Tibial artery (tissue), 4 donors: Measurements from ENCODE around the gene PPP2R5B.

Source experiments
- DNase-seq, 2 donors: peaks; one replicate each; pipeline ENCODE4 v3.0.0-alpha.2; 2019
- H3K27ac ChIP-seq, 2 donors: fragments of 200-600 bp; sonication (generic) in 1 of 2; 1 replicate in 1 of 2; 2 replicates in 1 of 2; pipeline ENCODE4 v1.5.1; 2018 to 2019; ENCODE audit warnings: mild to moderate bottlenecking in 1 of 2
- H3K27me3 ChIP-seq, 2 donors: fragments of 200-600 bp; sonication (generic) in 1 of 2; one replicate each; pipeline versions ENCODE4 v1.5.1 to v1.6.0; 2016 to 2019
- H3K36me3 ChIP-seq, 3 donors: fragments of 200-600 bp; sonication (generic) in 2 of 3; one replicate each; pipeline ENCODE4 v1.5.1; 2016 to 2019; ENCODE audit warnings: mild to moderate bottlenecking in 2 of 3
- H3K4me1 ChIP-seq, 4 donors: fragments of 200-600 bp; sonication (generic) in 2 of 4; 1 replicate in 3 of 4; 2 replicates in 1 of 4; pipeline ENCODE4 v1.5.1; 2016 to 2019
- H3K4me3 ChIP-seq, 2 donors: fragments of 200-600 bp; sonication (generic) in 1 of 2; 1 replicate in 1 of 2; 2 replicates in 1 of 2; pipeline ENCODE4 v1.5.1; 2018 to 2019; ENCODE audit warnings: mild to moderate bottlenecking in 2 of 2
- H3K9me3 ChIP-seq, 3 donors: fragments of 200-600 bp; sonication (generic) in 1 of 3; one replicate each; pipeline ENCODE4 v1.5.1; 2016 to 2019
- CTCF ChIP-seq, 2 experiments: fragments of 200-600 bp in 1 of 2; fragments of 450-650 bp in 1 of 2; IDR thresholded peaks; one replicate each; pipeline ENCODE4 v1.5.1; 2017 to 2019; ENCODE audit warnings: antibody characterized with exemption in 2 of 2, mild to moderate bottlenecking in 1 of 2, moderate library complexity in 1 of 2
- intact Hi-C: fragments of 100-400 bp; cut with DNase I; formaldehyde crosslinking; loops from one replicate; pipeline ENCODE4 v1.15.0; 2023; ENCODE audit warnings: low total_unique reads

PPP2R5B gene

GRCh38 chr11:64926689-64927088 is 2.2 kb downstream of the PPP2R5B start:
- Histone ChIP-seq H3K27me3 (no peaks in the 10 kb centered on the region), H3K36me3 (peaks cover 27 to 50% (median 48%) of the 10 kb centered on the region in 3 donors), H3K4me1 (peaks cover 0 to 24% (median 21%) of the 10 kb centered on the region in 4 donors), H3K27ac (no peak overlapping the region), H3K4me3 (no peak overlapping the region), H3K9me3 (no peaks in the 10 kb centered on the region)
- intact Hi-C loops, result loop anchor here (10.0 kb wide), 1 partner anchor 188 kb away; the partner anchor contains the start of genes TM7SF2 and ZNHIT2
- TF ChIP-seq CTCF (IDR thresholded peaks at IDR 0.05), result no peak
- DNase-seq, result no peak

- no peak for TF ChIP-seq CTCF (IDR thresholded peaks at IDR 0.05)
- no peaks in the 10 kb centered on the region for H3K9me3 ChIP-seq
- peaks cover 0 to 17% (median 16%) of the 10 kb centered on the region in 4 donors for H3K4me1 ChIP-seq
- intact Hi-C loops, result loop anchor here (10.0 kb wide), 1 partner anchor 186 kb away; the partner anchor contains the start of genes TM7SF2 and ZNHIT2
- no peaks in the 10 kb centered on the region for H3K27me3 ChIP-seq
- H3K4me3 ChIP-seq, result no peak overlapping the region
- DNase-seq, result no peak
- peaks cover 44 to 72% (median 71%) of the 10 kb centered on the region in 3 donors for H3K36me3 ChIP-seq
- H3K27ac ChIP-seq, result no peak overlapping the region
These were observed 4.5 kb downstream of the PPP2R5B start for GRCh38 chr11:64928957-64929356.

GRCh38 chr11:64929625-64930024 is 5.1 kb downstream of the PPP2R5B start:
- H3K27me3 ChIP-seq, result no peaks in the 10 kb centered on the region
- intact Hi-C loops, result loop anchor here (10.0 kb wide), 1 partner anchor 185 kb away; the partner anchor contains the start of genes TM7SF2 and ZNHIT2
- DNase-seq, result no peak
- H3K36me3 ChIP-seq, result peaks cover 44 to 79% (median 73%) of the 10 kb centered on the region in 3 donors
- H3K27ac ChIP-seq, result no peak overlapping the region
- H3K4me1 ChIP-seq, result peaks cover 0 to 17% (median 16%) of the 10 kb centered on the region in 4 donors
- no peak overlapping the region for H3K4me3 ChIP-seq
- H3K9me3 ChIP-seq, result no peaks in the 10 kb centered on the region
- TF ChIP-seq CTCF (IDR thresholded peaks at IDR 0.05), result no peak

GRCh38 chr11:64930340-64930739 is 5.9 kb downstream of the PPP2R5B start:
- H3K9me3 ChIP-seq, result no peaks in the 10 kb centered on the region
- no peak overlapping the region for H3K4me3 ChIP-seq
- H3K4me1 ChIP-seq, result peaks cover 0 to 14% (median 12%) of the 10 kb centered on the region in 4 donors
- no peaks in the 10 kb centered on the region for H3K27me3 ChIP-seq
- intact Hi-C loops, result no loop called here
- no peak for DNase-seq
- H3K27ac ChIP-seq, result no peak overlapping the region
- TF ChIP-seq CTCF (IDR thresholded peaks at IDR 0.05), result no peak
- peaks cover 44 to 86% (median 78%) of the 10 kb centered on the region in 3 donors for H3K36me3 ChIP-seq

GRCh38 chr11:64931290-64931689 is 6.8 kb downstream of the PPP2R5B start:
- no peak for DNase-seq
- TF ChIP-seq CTCF (IDR thresholded peaks at IDR 0.05), result no peak
- peaks cover 44 to 87% (median 78%) of the 10 kb centered on the region in 3 donors for H3K36me3 ChIP-seq
- H3K4me3 ChIP-seq, result no peak overlapping the region
- H3K4me1 ChIP-seq, result peaks cover 0 to 4% (median 2%) of the 10 kb centered on the region in 4 donors
- no peaks in the 10 kb centered on the region for H3K27me3 ChIP-seq
- H3K27ac ChIP-seq, result no peak overlapping the region
- no peaks in the 10 kb centered on the region for H3K9me3 ChIP-seq
- intact Hi-C loops, result no loop called here
